SK-N-DZ (cell line): Measurements from ENCODE around the gene FOXP4.

Experiments used
- DNase-seq: peaks from one replicate; pipeline ENCODE4 v3.0.0-alpha.2; 2015; ENCODE audit warnings: low spot score
- small RNA-seq, 2 experiments: library from RNA; depleted of rRNA; stranded (forward); fragments of <200 nt; gene quantifications; one replicate each; pipeline ENCODE3, GENCODE V24; 2014

The FOXP4 gene

GRCh38 chr6:41643899-41644269 is 97.7 kb downstream of the FOXP4 start:
- no peak for DNase-seq

GRCh38 chr6:41644297-41644879 is 98.2 kb downstream of the FOXP4 start:
- no peak for DNase-seq

DNA sequence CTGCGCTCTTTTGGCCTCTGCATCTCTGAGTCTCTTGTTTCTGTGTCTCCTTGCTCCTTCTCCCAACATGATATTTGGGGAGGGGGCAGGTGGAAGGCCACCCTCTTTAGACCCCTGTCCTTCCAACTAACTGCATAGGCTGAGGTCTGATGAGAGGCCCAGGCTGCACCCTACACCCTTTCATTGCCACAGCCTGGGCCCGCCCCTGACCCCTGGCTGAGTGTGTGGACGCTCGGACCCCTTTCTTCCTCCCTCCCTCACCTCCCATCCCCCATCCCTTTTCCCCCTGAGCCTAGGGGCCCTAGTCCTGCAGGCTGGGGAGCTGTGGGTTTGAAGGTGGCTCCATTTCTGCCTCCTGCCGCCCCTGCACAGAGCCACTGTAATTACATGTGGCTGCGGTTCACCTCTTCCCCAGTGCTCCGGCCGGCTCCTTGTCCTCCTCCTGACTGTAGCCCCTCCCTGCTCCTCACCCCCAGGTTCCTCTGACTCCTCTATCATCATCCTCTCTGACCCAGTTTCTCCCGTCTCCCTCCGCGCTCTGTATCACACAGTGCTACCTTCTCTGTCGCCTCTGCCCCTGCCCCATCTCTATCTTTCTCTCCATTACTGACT is 98.9 kb downstream of the FOXP4 start:
- DNase-seq = no peak

GRCh38 chr6:41646026-41646795 is 100.0 kb downstream of the FOXP4 start:
- DNase-seq = no peak

- no peak for DNase-seq
Observed at GRCh38 chr6:41647061-41647511, 100.9 kb downstream of the FOXP4 start.

DNA sequence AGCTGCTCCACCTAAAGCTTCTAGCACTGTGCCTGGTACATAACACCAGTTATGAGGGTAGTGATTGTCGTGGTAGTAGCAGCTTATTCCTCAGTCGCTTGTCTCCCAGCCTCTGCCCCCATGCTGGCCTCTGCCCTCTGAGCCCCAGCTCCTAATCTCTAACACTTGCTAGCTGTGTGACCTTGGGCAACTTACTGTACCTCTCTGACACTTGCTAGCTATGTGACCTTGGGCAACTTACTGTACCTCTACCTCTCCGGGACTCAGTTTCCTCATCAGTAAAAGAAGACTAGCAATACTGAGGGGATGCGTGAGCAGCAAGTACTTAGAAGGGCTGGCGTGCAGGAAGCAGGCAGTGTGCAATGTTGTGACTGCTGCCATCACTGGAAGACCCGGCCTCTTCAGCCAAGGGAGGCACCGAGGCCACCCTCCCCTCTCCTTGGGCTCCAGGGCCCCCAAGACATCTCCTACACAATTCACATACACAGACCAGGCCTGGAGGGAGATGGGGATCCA is 101.9 kb downstream of the FOXP4 start:
- DNase-seq = no peak

DNA sequence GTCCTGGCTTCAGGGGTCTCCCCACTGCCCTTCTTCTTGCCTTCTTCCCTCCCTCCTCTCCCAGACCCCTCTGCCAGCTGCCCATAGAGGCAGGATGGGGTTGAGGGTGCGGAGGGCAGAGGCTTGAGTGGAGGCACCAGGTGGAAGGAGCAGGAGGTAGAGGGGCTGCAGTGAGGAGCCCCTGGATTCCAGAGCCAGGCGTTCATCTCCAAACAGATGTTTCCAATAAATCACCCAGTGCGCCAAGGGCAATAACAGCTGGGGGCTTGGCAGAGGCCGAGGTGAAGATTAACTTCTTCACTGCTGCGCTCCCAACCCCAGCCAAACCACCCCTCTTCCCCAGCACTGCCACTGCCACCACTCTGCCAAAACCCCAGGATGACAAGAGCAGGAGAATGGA is 102.7 kb downstream of the FOXP4 start:
- no peak for DNase-seq

DNA sequence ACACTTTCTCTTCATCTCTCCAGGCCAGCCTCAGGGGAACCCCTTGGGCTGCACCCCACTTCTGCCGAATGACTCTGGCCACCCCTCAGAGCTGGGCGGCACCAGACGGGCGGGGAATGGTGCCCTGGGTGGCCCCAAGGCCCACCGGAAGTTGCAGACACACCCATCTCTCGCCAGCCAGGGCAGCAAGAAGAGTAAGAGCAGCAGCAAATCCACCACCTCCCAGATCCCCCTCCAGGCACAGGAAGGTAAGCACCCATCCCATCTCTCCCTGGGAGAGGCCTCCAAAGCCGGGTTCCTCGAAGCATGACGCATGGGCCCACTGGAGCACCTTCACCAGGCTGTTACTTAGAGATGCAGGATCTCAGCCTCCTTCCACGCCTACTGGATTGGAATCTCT is 103.4 kb downstream of the FOXP4 start:
- no peak for DNase-seq

- DNase-seq = no peak
Observed at GRCh38 chr6:41650120-41650519, 103.9 kb downstream of the FOXP4 start.

GRCh38 chr6:41651246-41651961 is 105.2 kb downstream of the FOXP4 start:
- DNase-seq = no peak

Small RNA genes within 50 kb of the gene (small RNA-seq; reads per million reads assigned to genes)
- 0 to 0.04 reads per million in 2 experiments for gene MIR4641
